ENCODE measurements around the gene TCEA2.

GRCh38 chr20:64058536-64058935, 4.5 kb upstream of the TCEA2 start:
- TF ChIP-seq CTCF (IDR thresholded peaks at IDR 0.05): no peak
- TF ChIP-seq POLR2AphosphoS5 (IDR thresholded peaks at IDR 0.05): no peak
- no peak for TF ChIP-seq POLR2A (IDR thresholded peaks at IDR 0.05)
